Dermis blood vessel endothelial cell (primary cell): ENCODE data around the gene KIF21B. TPM values are rescaled to one million over a fixed set of nuclear protein-coding genes. Genes with fewer than 3 reads are reported as not detected.

Experiments used
- DNase-seq: peaks from one replicate; pipeline ENCODE4 v3.0.0; 2010
- total RNA-seq: library from RNA; depleted of rRNA; stranded (reverse); fragments of >200 nt; gene quantifications from 2 replicates; pipeline ENCODE4 v1.2.3, GENCODE V29; 2014

Gene KIF21B
- total RNA-seq, 1 donor from 2014 or later = 2.2 TPM

- no peak for DNase-seq
Measured at GRCh38 chr1:200992382-200993048, 31.0 kb downstream of the KIF21B start.

GRCh38 chr1:200991097-200991614 lies 32.4 kb downstream of the KIF21B start:
- DNase-seq = no peak

GRCh38 chr1:200990114-200990513 lies 33.4 kb downstream of the KIF21B start:
- DNase-seq = no peak

DNA sequence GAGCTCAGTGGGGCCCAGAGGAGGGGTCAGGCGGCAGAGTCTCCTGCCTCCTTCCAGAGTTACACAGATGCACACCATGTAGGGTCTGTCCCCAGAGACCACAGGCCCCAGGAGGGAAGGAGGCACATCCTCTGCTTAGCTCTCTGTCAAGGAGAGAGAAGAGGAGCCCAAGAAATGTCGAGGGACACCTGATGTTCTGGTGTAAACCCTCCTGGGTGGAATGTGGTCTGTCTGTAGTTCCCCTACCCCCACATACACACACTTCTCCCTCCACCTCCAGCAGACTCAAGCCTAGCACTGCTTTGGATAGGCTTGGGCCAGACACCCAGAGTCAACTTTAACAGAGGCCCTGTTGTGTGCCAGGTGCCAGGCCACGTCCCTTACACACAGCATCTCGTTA lies 34.2 kb downstream of the KIF21B start:
- no peak for DNase-seq

GRCh38 chr1:200988693-200989092 lies 34.8 kb downstream of the KIF21B start:
- DNase-seq = no peak

DNA sequence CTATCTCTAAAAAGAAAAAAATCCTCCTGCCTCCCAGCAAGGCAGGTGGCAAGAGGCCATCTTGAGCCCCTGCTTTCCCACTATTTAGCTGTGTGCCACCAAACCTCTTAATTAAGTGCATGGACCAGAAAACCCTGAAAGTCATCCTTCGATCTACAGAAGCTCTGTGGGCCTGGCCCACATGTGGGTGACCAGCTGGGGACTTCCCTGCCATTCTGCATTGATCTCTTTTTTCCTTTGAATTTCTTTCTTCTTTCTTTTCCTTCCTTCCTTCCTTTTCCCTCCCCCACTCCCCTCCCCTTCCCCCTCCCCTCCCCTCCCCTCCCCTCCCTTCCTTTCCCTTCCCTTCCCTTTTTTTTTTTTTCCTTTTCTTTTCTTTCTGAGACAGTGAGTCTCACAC lies 38.0 kb downstream of the KIF21B start:
- DNase-seq = no peak

- no peak for DNase-seq
Measured at GRCh38 chr1:200983035-200983561, 40.4 kb downstream of the KIF21B start.

- DNase-seq = no peak
Measured at GRCh38 chr1:200982071-200982945, 41.2 kb downstream of the KIF21B start.

DNA sequence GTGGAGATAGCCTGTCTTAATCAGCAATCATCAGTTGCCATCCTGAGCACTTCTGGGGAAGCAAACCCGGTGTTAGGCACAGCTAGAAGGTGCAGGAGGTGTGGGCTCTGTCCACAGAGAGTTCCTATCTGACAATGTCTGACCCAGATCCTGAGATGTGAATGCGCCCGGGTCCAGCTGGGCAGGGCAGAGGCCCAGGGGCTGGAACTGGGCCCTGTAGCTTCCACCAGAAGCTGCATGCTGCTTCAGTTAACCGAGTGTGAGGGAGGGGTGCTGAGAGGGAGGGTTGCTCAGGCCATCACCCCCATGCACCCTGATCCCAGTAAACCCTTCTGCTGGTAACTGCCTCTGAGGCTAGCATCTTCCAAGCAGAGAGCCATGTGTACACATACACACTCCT lies 42.2 kb downstream of the KIF21B start:
- no peak for DNase-seq

GRCh38 chr1:200980873-200981272 lies 42.6 kb downstream of the KIF21B start:
- DNase-seq = no peak

- DNase-seq = no peak
Measured at GRCh38 chr1:200980452-200980772, 43.1 kb downstream of the KIF21B start.

DNA sequence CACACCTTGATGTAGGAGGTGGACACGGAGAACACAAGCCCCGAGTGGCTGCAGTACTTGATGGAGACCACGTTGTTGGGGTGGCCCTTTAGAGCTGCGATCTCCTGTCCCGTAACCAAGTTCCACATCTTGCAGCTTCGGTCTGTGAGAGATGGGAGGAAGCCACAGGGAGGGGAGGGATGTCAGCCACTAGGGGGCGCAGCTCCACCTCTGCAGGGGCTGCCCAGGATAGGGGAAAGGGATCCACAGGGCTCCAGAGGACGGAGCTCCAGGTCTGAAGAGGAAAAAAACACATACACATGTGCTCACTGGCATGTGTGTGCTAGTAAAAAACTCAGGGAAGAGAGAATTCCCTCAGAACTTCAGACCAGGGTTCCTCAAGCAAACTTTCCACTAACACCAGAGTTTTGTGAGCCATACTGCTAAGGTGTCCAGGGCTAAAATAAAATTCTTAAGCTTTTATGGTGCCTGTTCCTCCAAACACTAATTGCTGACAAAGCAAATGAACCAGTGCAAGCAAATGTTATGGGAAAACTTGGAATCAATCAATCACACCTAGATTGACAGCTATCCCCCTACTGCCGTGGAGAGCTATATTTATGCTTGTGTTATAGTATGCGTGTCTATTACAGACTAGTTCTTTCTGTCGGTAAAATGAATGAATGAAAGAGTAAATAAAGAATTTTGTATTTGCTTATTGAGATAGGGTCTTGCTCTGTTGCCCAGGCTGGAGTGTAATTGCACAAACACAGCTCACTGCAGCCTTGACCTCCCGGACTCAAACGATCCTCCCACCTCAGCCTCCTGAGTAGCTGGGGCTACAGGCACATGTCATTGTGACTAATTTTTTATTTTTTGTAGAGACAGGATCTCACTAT lies 43.7 kb downstream of the KIF21B start:
- DNase-seq = peak; percentile 45

DNA sequence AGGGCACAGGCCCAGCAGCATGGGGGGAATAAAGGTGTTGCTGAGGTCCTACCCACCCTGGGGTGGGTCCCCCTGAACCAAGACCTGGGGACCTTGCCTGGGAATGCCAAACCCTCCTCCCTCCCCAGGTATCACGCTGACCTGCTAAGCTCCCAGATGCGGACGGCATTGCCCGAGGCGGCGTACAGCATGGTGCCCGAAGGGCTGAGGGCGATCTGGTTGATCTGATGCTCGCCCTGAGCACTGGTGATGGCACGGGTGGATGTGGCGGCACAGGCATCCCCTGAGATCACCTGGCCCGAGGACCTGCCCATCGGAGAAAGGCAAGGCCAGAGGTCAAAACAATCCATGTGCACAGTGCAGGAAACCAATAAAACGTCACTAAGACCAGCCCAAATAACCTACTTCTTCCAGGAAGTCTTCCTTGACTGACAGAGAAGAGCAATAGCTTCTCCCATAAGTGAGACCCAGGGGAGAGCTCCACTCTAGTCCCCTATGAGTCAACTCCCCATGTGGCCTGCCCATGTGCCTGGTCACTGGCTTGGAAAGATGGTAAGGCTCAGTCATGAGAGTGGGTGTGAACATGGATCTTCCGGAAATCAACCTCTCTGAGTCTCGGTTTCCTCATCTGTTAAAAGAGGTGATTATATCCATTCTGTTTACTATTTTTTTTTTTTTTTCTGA lies 46.3 kb downstream of the KIF21B start:
- DNase-seq = no peak

- no peak for DNase-seq
Measured at GRCh38 chr1:200976634-200977033, 46.9 kb downstream of the KIF21B start.

GRCh38 chr1:200975458-200975857 lies 48.1 kb downstream of the KIF21B start:
- no peak for DNase-seq

DNA sequence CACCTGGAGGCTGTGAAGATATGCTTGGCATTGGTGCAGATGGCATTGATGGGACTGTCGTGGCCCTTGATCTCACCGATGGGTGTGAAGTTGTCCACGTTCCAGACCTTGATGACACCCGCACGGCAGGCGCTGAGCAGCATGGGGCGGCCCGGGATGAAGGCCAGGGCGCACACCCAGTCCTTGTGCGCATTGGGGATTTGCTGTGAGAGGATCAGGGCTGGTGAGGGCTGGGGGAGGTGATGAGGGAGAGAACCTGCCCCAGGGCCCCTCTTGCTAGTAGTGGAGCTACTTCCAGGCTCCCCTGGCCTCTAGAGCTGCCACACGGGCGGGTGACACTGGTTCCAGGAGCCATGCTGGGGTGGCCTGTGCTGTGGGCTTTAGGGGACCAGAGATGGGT lies 48.8 kb downstream of the KIF21B start:
- DNase-seq = no peak

GRCh38 chr1:200973937-200974657 lies 49.4 kb downstream of the KIF21B start:
- DNase-seq = no peak

- DNase-seq = no peak
Measured at GRCh38 chr1:200972985-200973742, 50.4 kb downstream of the KIF21B start.

DNA sequence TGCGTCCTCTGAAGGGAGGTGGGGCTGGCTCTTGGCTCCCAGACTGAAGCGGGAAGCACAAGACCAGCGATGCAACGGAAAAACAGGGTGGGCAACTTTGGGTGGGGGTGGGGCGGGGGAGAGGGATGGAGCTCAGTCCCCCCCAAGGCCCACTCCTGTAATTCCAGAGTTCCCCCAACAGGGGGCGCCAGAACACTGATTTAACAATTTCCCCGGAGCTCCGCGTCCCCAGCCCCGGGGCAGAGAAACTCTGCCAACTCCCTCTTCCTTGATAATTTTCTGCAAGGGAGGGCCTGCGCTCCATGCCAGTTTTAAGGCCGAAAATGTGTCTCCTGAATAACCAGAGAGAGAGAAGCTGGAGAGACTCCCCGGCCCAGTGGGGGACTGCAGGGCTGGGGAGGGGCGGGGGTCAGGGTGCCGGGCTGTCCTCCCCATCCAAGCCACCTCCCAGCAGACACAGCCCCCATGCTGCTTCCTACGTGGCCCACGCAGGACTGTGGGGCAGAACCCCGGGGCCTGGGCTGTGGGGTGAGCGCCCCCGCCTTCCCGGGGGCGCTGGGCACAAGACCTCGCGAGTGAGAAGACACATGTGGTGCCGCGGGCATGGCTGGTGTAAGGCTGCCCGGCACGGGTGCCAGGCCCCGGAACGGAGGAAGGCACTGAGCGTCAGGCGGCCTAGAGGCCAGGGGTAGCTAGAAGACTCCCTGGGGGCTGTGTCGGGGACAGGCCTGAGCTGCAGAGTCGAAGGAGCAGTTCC lies 51.4 kb downstream of the KIF21B start:
- DNase-seq = peak; percentile 68

GRCh38 chr1:200971428-200971903 lies 52.0 kb downstream of the KIF21B start:
- DNase-seq = no peak
